GM13977 (cell line): ENCODE data around the gene ARID1B.
A peak's percentile ranks its signal among the peaks of the same experiment; 100 is the strongest.

Source experiments
- DNase-seq: peaks from one replicate; pipeline ENCODE4 v3.0.0; 2012; ENCODE audit warnings: low spot score
- CTCF ChIP-seq: IDR thresholded peaks from 2 replicates; pipeline ENCODE4 v1.5.1; 2012; ENCODE audit warnings: mild to moderate bottlenecking, control low read depth; ENCODE audit not compliant: insufficient read depth; ENCODE audit errors: extremely low read depth, missing control alignments
- in situ Hi-C: fragments of 300-500 bp; cut with MboI; formaldehyde crosslinking; loops from one replicate; pipeline ENCODE4 v1.12.0; 2022; ENCODE audit warnings: low sequenced_read_pairs, low pct_unique_long_range_greater_than_20kb, mixed read lengths, inconsistent platforms; ENCODE audit not compliant: unreplicated experiment

ARID1B gene

GRCh38 chr6:156953127-156953478, 175.9 kb downstream of the ARID1B start:
- DNase-seq, result no peak
- TF ChIP-seq CTCF, result no peak
- in situ Hi-C loops, result no loop called here

- TF ChIP-seq CTCF, result peak; percentile 15
- in situ Hi-C loops, result no loop called here
- DNase-seq, result peak; percentile 60
These were observed 176.4 kb downstream of the ARID1B start for GRCh38 chr6:156953479-156954146.

- in situ Hi-C loops, result no loop called here
- no peak for DNase-seq
- no peak for TF ChIP-seq CTCF
These were observed 177.0 kb downstream of the ARID1B start for GRCh38 chr6:156954191-156954590.

GRCh38 chr6:156954816-156955215, 177.6 kb downstream of the ARID1B start:
- no peak for TF ChIP-seq CTCF

GRCh38 chr6:156955494-156956183, 178.5 kb downstream of the ARID1B start:
- TF ChIP-seq CTCF, result no peak
- in situ Hi-C loops, result no loop called here

More at GRCh38 chr6:156954816-156955215, 177.6 kb downstream of the ARID1B start:
- in situ Hi-C loops, result no loop called here
- DNase-seq, result no peak

GRCh38 chr6:156956286-156956685, 179.1 kb downstream of the ARID1B start:
- no peak for DNase-seq
- in situ Hi-C loops, result no loop called here

More at GRCh38 chr6:156955494-156956183, 178.5 kb downstream of the ARID1B start:
- no peak for DNase-seq

More at GRCh38 chr6:156956286-156956685, 179.1 kb downstream of the ARID1B start:
- no peak for TF ChIP-seq CTCF
